DMS79 treated with DMSO at 0.1 percent for 48 hours (cell line): ENCODE data around the gene MBNL2.

Experiments
- DNase-seq: peaks from one replicate; lab custom pipeline; 2025; lab: John Stamatoyannopoulos, UW

Gene MBNL2

DNA sequence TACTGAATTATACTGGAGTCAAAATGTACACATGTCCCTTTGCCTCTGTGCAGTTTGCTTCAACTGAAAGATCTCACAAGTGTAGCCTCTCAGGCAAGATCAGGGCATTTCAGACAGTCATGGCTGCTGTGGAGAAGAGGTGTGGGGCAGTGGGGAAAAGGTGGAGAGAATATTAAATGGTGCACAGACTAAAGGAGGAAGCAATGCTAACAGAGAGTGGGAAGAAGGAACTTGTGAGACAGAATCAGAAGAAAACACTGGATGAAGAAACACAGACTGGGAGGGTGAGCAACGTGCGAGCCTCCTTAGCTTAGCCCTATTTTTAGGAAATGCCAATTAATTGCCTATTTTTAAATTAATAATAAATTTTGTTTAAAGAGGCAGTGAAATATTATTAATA, 162.2 kb downstream of the MBNL2 start:
- no peak for DNase-seq

- no peak for DNase-seq
These were observed 163.0 kb downstream of the MBNL2 start for GRCh38 chr13:97385146-97385545.

GRCh38 chr13:97385854-97386253, 163.7 kb downstream of the MBNL2 start:
- no peak for DNase-seq

GRCh38 chr13:97386801-97387484, 164.8 kb downstream of the MBNL2 start:
- DNase-seq, result no peak

- DNase-seq, result no peak
These were observed 165.3 kb downstream of the MBNL2 start for GRCh38 chr13:97387485-97387839.

DNA sequence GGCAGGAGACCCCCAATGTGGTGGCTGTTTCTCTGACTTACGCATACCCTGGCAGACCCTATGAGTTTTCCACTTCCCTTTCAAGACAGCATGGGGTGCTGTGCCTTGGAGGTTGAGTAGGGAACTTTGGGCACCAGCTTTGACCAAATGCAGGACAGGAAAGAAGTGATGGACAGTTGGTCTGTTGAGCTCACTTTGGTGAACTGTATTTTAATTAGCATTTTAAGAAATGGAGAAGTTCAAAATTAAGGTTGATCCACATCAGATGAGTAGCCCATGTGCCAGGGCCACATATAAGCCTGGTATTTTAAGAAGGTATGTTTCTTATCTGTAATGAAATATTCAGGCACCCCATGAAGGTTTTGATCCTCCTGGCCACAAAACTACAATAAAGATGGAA, 165.8 kb downstream of the MBNL2 start:
- no peak for DNase-seq

GRCh38 chr13:97388373-97388772, 166.2 kb downstream of the MBNL2 start:
- no peak for DNase-seq

- DNase-seq, result no peak
These were observed 168.9 kb downstream of the MBNL2 start for GRCh38 chr13:97390941-97391600.

- DNase-seq, result no peak
These were observed 169.9 kb downstream of the MBNL2 start for GRCh38 chr13:97392020-97392419.

GRCh38 chr13:97394542-97394941, 172.4 kb downstream of the MBNL2 start:
- DNase-seq, result no peak

- DNase-seq, result no peak
These were observed 173.5 kb downstream of the MBNL2 start for GRCh38 chr13:97395447-97396136.

GRCh38 chr13:97397267-97397666, 175.1 kb downstream of the MBNL2 start:
- no peak for DNase-seq

- no peak for DNase-seq
These were observed 179.3 kb downstream of the MBNL2 start for GRCh38 chr13:97401421-97401820.

GRCh38 chr13:97403893-97404750, 182.0 kb downstream of the MBNL2 start:
- DNase-seq, result no peak

DNA sequence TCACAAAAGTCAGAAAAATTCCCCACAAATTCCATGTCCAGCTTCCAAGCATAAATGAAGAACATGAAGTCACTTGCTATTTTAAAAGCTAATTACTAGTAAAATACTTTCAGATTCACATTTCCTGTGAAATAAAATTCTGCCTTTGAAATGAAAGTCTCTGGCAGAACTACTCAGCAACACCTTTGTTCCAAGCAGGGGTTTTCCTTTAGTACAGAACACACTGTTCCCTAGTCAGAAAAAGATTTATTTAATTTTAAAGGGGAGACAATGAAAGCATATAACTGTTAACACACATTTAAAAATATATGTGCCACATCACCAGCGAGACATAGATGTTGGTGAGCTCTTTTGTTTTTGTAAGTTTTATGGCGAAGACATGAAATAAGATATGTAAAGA, 185.4 kb downstream of the MBNL2 start:
- no peak for DNase-seq

- no peak for DNase-seq
These were observed 186.8 kb downstream of the MBNL2 start for GRCh38 chr13:97408938-97409337.

DNA sequence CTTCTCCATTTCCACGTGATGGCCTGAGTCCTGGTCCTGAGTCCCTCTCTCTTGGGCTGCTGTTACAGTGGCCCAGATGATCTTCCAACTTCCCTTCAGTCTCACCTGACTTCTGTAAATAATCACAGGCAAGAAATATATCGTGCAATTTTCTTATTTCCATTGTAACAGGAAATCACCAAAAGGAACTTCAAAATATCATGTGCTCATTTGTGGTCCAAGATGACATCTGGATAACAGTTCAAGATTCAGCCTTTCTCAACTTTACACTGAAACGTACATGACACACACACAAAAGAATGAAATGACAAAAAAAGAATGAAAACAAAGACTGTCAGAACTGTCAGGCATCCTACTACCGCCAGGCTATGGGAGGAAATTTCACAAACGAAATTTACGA, 189.9 kb downstream of the MBNL2 start:
- no peak for DNase-seq

DNA sequence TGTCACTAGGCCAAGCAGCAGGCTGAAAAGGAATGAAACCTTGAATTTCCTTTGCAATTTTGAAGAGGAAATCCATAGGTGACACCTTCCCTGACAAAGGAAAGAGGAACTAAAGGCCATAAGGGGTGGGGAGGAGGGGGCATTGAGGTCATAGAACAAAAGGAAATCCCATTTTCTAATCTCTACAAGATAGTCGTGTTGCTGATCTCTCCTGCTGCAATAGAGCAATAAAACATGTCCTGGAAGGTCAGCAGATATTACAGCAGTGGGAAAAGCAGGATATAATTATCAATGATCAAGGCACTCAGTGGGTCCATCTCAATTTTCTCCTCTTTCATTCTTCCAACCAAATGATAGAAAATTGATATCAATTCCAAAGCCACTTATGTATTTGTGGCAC, 191.6 kb downstream of the MBNL2 start:
- no peak for DNase-seq

- no peak for DNase-seq
These were observed 192.3 kb downstream of the MBNL2 start for GRCh38 chr13:97414392-97414791.

DNA sequence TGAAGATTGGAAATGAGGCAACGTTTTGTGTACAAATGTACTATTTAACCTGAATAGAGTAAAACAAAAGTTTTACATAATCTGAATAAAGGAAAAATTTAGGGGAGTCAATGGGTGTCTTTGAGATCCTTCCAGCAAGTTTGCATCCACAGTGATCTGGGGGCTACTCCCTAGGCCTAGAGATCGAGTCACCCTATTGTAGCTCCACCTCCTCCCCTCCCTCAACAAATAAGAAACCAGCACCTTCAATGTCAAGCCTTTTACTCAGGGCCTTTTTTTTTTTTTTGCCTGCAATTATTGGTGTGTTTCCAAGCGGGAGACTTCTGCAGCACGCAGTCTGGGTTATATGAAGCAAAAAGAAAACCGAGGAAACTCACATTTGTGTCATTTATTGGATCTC, 195.6 kb downstream of the MBNL2 start:
- DNase-seq, result no peak

- no peak for DNase-seq
These were observed 200.3 kb downstream of the MBNL2 start for GRCh38 chr13:97422118-97423054.
